ENCODE results near the gene SNX9. TPM values are rescaled to one million over a fixed set of nuclear protein-coding genes. Genes with fewer than 3 reads are reported as not detected.
A peak's percentile ranks its signal among the peaks of the same experiment; 100 is the strongest.

SNX9 gene
- total and polyA plus RNA-seq, 5 donors from 2014 or later, result 16.4 to 31.6 (median 21.0) TPM

DNA sequence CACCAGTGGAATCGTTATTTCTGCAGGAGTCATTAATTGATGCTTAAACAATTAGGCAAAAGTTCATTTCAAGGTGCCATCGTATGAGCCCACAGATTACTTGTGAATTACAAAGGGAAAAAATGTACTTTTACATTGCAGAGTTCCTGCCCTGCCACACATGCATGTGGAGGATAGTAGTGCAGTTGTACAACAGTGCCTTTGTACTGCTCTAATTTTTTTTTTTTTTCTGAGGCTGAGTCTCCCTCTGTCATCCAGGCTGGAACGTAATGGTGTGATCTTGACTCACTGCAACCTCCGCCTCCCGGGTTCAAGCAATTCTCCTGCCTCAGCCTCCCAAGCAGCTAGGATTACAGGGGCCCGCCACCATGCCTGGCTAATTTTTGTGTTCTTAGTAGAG lies 132.6 kb downstream of the SNX9 start:
- H3K9me3 ChIP-seq (ENCODE audit: control insufficient read depth in 2 of 2, low read length in 2 of 2), result peaks cover 14 to 25% of the 10 kb centered on the region in 2 experiments
- H3K27me3 Mint-ChIP-seq, result peaks cover 22% of the 10 kb centered on the region
- no peak overlapping the region for H3K4me3 Mint-ChIP-seq
- no peak for ATAC-seq (ENCODE audit: low read depth in 2 of 2)
- peaks cover 0 to 29% (median 7%) of the 10 kb centered on the region in 7 donors for H3K9me3 Mint-ChIP-seq
- no peaks in the 10 kb centered on the region for H3K36me3 Mint-ChIP-seq
- no peak overlapping the region for H3K27ac Mint-ChIP-seq
- no peaks in the 10 kb centered on the region for H3K4me1 ChIP-seq (ENCODE audit: control insufficient read depth, insufficient read depth, low read length, poor library complexity, severe bottlenecking)
- no peak overlapping the region for H3K27ac ChIP-seq (ENCODE audit: insufficient read depth, low read length, poor library complexity, severe bottlenecking)
- no peaks in the 10 kb centered on the region for H3K36me3 ChIP-seq (ENCODE audit: control insufficient read depth, insufficient read depth, low read length)
- DNase-seq, result no peak
- peaks cover 2% of the 10 kb centered on the region for H3K27me3 ChIP-seq (ENCODE audit: control insufficient read depth, insufficient read depth, low read length)
- no peak overlapping the region for H3K4me3 ChIP-seq (ENCODE audit: low read depth, low read length)
- H3K4me1 Mint-ChIP-seq, result no peaks in the 10 kb centered on the region

DNA sequence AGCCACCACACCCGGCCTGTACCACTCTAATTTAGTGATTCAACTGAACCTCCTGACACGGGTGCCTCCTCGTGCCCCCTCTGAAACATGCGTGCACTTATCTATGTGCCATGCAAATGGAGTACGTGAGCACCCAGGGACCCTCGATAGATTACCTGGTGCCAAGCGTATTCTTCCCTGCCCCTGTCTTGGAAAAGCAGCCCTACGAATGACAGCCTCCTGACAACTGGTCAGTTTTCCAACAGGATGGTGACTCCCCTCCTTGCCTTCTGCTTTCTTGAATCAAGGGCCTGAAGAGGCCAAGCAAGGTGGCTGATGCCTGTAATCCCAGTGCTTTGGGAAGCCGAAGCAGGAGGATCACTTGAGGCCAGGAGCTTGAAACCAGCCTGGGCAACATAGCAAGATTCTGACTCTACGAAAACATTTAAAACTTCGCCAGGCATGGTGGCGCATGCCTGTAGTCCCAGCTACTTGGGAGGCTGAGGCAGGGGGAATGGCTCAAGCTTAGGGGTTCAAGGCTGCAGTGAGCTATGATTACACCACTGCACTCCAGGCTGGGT lies 133.2 kb downstream of the SNX9 start:
- peaks cover 22% of the 10 kb centered on the region for H3K27me3 Mint-ChIP-seq
- H3K9me3 Mint-ChIP-seq, result peaks cover 0 to 25% (median 7%) of the 10 kb centered on the region in 7 donors
- no peak overlapping the region for H3K4me3 Mint-ChIP-seq
- H3K36me3 Mint-ChIP-seq, result no peaks in the 10 kb centered on the region
- no peak for ATAC-seq (ENCODE audit: low read depth in 2 of 2)
- no peak overlapping the region for H3K27ac Mint-ChIP-seq
- no peak for DNase-seq
- no peaks in the 10 kb centered on the region for H3K36me3 ChIP-seq (ENCODE audit: control insufficient read depth, insufficient read depth, low read length)
- peaks cover 0 to 5% (median 0%) of the 10 kb centered on the region in 4 donors for H3K4me1 Mint-ChIP-seq
- no peak overlapping the region for H3K4me3 ChIP-seq (ENCODE audit: low read depth, low read length)
- H3K9me3 ChIP-seq (ENCODE audit: control insufficient read depth in 2 of 2, low read length in 2 of 2), result peaks cover 14 to 25% of the 10 kb centered on the region in 2 experiments
- peaks cover under 1% of the 10 kb centered on the region for H3K27me3 ChIP-seq (ENCODE audit: control insufficient read depth, insufficient read depth, low read length)
- no peak overlapping the region for H3K27ac ChIP-seq (ENCODE audit: insufficient read depth, low read length, poor library complexity, severe bottlenecking)
- no peaks in the 10 kb centered on the region for H3K4me1 ChIP-seq (ENCODE audit: control insufficient read depth, insufficient read depth, low read length, poor library complexity, severe bottlenecking)

DNA sequence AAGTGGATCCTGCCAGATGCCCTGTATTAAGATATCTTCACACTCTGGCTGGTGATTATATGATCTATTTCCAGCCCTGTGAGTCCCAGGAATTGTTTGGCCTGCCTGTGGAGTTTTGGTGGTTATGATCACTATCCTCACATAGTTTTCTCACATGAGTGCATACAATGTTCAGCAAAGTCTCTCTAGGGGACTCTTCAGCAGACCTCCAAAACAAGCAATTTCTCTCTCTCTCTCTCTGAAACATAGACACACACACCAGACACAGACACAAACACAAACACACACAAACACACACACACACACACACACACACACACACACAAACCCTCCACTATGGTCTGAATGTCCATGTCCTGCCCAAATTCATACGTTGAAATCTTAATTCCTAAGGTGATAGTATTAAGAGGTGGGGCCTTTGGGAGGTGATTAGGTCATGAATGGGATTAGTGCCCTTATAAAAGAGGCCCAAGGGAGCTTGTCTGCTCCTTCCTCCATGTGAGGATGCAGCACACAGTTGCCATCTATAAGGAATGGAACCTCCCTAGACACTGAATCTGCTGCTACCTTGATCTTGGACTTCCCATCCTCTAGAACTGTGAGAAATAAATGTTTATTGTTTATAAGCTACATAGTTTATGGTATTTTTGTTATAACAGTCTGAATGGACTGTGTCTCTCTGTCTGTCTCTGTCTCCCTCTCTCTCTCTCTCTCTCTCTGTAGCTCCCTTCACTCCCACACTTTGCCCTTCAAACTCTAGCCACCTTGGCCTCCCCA lies 136.6 kb downstream of the SNX9 start:
- ATAC-seq (ENCODE audit: low read depth in 2 of 2), result no peak
- peaks cover 5 to 20% (median 12%) of the 10 kb centered on the region in 4 donors for H3K4me1 Mint-ChIP-seq
- no peak for DNase-seq
- H3K27me3 Mint-ChIP-seq, result peaks cover 7% of the 10 kb centered on the region
- Histone ChIP-seq H3K27me3 (ENCODE audit: control insufficient read depth, insufficient read depth, low read length) (no peaks in the 10 kb centered on the region), H3K4me3 (ENCODE audit: low read depth, low read length) (no peak overlapping the region), H3K27ac (ENCODE audit: insufficient read depth, low read length, poor library complexity, severe bottlenecking) (no peak overlapping the region), H3K4me1 (ENCODE audit: control insufficient read depth, insufficient read depth, low read length, poor library complexity, severe bottlenecking) (peaks cover 8% of the 10 kb centered on the region), H3K9me3 (ENCODE audit: control insufficient read depth in 2 of 2, low read length in 2 of 2) (peaks cover 14 to 25% of the 10 kb centered on the region in 2 experiments), H3K36me3 (ENCODE audit: control insufficient read depth, insufficient read depth, low read length) (no peaks in the 10 kb centered on the region)
- H3K9me3 Mint-ChIP-seq, result peaks cover 0 to 24% (median 7%) of the 10 kb centered on the region in 7 donors
- H3K27ac Mint-ChIP-seq, result no peak overlapping the region
- peak overlapping the region in 1 of 4 donors; percentile 7 for H3K4me3 Mint-ChIP-seq
- H3K36me3 Mint-ChIP-seq, result no peaks in the 10 kb centered on the region

DNA sequence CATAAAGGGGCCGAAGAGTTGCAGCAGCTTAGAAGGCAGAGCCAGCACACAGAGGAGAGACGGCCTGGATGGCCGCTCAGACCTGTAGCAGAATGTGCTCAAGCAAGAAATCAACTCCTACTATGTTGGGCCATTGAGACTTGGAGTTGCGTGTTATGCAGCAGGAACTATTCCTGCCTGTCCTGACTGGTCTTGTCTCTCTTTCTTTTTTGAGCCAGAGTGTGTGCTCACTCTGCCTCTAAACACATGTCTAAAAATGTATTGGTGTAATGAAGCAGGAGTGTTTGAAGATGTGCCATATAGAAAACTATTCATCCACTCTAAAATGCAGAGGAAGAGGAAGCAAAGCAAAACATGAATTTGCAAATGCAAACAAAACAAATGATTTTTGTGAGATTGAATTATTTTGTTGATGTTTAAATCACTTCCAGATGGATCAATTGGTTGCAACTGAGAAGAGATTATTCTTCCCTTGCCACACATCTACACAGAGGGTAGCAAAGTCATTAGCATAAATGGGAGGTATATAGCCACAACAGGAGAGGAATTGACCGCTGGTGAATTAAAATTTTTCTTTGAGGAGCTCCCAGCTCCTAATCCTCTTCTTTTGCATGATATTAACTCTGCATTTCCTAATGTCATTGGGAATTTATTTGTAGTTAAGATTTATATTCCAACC lies 138.2 kb downstream of the SNX9 start:
- peaks cover 13% of the 10 kb centered on the region for H3K27me3 Mint-ChIP-seq
- H3K4me1 ChIP-seq (ENCODE audit: control insufficient read depth, insufficient read depth, low read length, poor library complexity, severe bottlenecking), result peaks cover 8% of the 10 kb centered on the region
- peaks cover 0 to 24% (median 7%) of the 10 kb centered on the region in 7 donors for H3K9me3 Mint-ChIP-seq
- no peak overlapping the region for H3K27ac ChIP-seq (ENCODE audit: insufficient read depth, low read length, poor library complexity, severe bottlenecking)
- no peaks in the 10 kb centered on the region for H3K36me3 ChIP-seq (ENCODE audit: control insufficient read depth, insufficient read depth, low read length)
- ATAC-seq (ENCODE audit: low read depth in 2 of 2), result no peak
- no peak overlapping the region for H3K4me3 ChIP-seq (ENCODE audit: low read depth, low read length)
- peaks cover 14 to 25% of the 10 kb centered on the region in 2 experiments for H3K9me3 ChIP-seq (ENCODE audit: control insufficient read depth in 2 of 2, low read length in 2 of 2)
- H3K4me1 Mint-ChIP-seq, result peaks cover 5 to 20% (median 12%) of the 10 kb centered on the region in 4 donors
- no peaks in the 10 kb centered on the region for H3K36me3 Mint-ChIP-seq
- H3K27ac Mint-ChIP-seq, result no peak overlapping the region
- no peaks in the 10 kb centered on the region for H3K27me3 ChIP-seq (ENCODE audit: control insufficient read depth, insufficient read depth, low read length)
- no peak for DNase-seq
- H3K4me3 Mint-ChIP-seq, result no peak overlapping the region

DNA sequence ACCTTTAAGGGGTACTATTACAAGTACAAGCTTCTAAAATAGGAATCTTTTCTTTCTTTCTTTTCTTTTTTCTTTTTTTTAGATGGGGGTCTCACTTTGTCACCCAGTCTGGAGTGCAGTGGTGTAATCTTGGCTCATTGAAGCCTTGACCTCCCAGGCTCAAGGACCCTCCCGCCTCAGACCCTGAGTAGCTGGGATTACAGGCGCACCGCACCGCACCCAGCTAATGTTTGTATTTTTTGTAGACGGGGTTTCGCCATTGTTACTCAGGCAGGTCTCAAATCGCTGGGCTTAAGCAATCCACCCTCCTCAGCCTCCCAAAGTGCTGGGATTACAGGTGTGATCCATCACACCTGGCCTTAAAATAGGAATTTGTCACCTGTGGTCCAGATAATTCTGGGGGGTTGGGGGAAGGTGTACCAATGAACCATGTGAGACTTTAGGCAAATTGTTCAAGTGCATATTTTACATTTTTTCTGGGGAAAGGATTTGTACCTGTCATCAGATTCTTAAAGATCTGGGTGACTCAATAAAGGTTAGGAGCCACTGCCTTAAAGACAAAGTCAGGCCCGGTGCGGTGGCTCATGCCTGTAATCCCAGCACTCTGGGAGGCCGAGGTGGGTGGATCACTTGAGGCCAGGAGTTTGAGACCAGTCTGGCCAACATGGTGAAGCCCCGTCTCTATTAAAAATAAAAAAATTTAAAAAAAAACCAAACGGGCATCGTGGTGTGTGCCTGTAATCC lies 139.0 kb downstream of the SNX9 start:
- no peaks in the 10 kb centered on the region for H3K36me3 ChIP-seq (ENCODE audit: control insufficient read depth, insufficient read depth, low read length)
- no peak for ATAC-seq (ENCODE audit: low read depth in 2 of 2)
- H3K27ac ChIP-seq (ENCODE audit: insufficient read depth, low read length, poor library complexity, severe bottlenecking), result no peak overlapping the region
- peaks cover 8% of the 10 kb centered on the region for H3K4me1 ChIP-seq (ENCODE audit: control insufficient read depth, insufficient read depth, low read length, poor library complexity, severe bottlenecking)
- H3K27me3 ChIP-seq (ENCODE audit: control insufficient read depth, insufficient read depth, low read length), result no peaks in the 10 kb centered on the region
- no peak for DNase-seq
- H3K27me3 Mint-ChIP-seq, result peaks cover 13% of the 10 kb centered on the region
- peak overlapping the region in 2 of 3 donors; percentile 72 to 76 for H3K27ac Mint-ChIP-seq
- peaks cover 14 to 25% of the 10 kb centered on the region in 2 experiments for H3K9me3 ChIP-seq (ENCODE audit: control insufficient read depth in 2 of 2, low read length in 2 of 2)
- peak overlapping the region in 2 of 4 donors; percentile 8 to 69 for H3K4me3 Mint-ChIP-seq
- peaks cover 0 to 24% (median 7%) of the 10 kb centered on the region in 7 donors for H3K9me3 Mint-ChIP-seq
- no peak overlapping the region for H3K4me3 ChIP-seq (ENCODE audit: low read depth, low read length)
- H3K4me1 Mint-ChIP-seq, result peaks cover 5 to 20% (median 12%) of the 10 kb centered on the region in 4 donors
- H3K36me3 Mint-ChIP-seq, result no peaks in the 10 kb centered on the region

DNA sequence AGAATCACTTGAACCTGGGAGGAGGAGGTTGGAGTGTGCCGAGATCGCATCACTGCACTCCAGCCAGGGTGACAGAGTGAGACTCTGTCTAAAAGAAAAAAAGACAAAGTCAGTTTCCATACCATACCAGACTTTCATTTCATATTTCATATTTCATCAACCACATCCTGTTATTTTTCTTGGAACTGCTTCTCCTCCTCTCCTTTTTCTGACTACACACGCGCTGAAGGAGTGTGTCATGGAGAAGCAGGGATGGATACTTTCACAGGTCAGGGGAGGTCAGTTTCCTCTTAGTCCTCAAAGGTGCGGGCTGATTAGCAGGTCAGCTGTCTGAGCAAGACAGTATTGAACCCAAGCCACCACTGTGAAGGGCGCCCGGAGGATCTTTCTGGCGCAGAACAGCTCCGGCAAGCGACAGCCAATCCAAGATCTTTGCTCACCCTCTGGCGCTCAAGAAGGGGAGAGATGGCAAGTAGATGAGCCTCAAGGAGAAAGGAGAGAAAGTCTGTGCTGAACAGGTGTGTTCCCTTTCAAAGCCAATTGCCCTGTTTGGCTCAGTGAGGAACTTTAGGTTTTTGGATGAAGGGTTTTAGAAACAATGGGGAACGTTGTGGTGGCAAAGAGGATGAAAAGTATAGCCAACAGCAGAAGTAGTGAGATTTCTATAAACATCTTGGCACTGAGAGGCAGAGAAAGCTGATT lies 139.7 kb downstream of the SNX9 start:
- no peaks in the 10 kb centered on the region for H3K36me3 Mint-ChIP-seq

DNA sequence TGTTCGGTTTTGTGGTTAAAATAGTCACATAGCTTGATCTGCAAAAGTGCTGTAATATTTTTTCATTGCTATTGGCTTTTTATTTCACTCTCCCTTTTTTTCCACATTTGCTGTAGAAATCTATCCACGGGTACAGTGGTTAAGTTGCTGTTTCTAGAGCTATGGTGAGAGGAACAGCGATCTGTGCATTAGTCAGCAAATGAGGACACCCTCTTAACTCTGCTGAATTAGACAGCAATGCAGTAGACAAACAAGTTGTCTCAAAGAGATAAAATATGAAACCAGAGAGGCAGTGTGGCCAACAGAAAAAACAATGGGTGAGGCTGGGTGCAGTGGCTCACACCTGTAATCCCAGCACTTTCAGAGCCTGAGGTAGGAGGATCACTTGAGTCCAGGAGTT lies 141.1 kb downstream of the SNX9 start:
- DNase-seq (peak in 1 of 3 donors; percentile 47), ATAC-seq (ENCODE audit: low read depth in 2 of 2) (no peak)
- no peaks in the 10 kb centered on the region for H3K36me3 ChIP-seq (ENCODE audit: control insufficient read depth, insufficient read depth, low read length)
- peaks cover 4 to 9% of the 10 kb centered on the region in 2 experiments for H3K9me3 ChIP-seq (ENCODE audit: control insufficient read depth in 2 of 2, low read length in 2 of 2)
- peaks cover 5 to 20% (median 12%) of the 10 kb centered on the region in 4 donors for H3K4me1 Mint-ChIP-seq
- H3K9me3 Mint-ChIP-seq, result peaks cover 0 to 12% (median 3%) of the 10 kb centered on the region in 7 donors
- H3K4me3 Mint-ChIP-seq, result no peak overlapping the region
- H3K36me3 Mint-ChIP-seq, result no peaks in the 10 kb centered on the region
- H3K27ac ChIP-seq (ENCODE audit: insufficient read depth, low read length, poor library complexity, severe bottlenecking), result no peak overlapping the region
- H3K4me1 ChIP-seq (ENCODE audit: control insufficient read depth, insufficient read depth, low read length, poor library complexity, severe bottlenecking), result peaks cover 8% of the 10 kb centered on the region
- no peaks in the 10 kb centered on the region for H3K27me3 ChIP-seq (ENCODE audit: control insufficient read depth, insufficient read depth, low read length)
- peaks cover 13% of the 10 kb centered on the region for H3K27me3 Mint-ChIP-seq
- peak overlapping the region in 1 of 3 donors; percentile 32 for H3K27ac Mint-ChIP-seq
- no peak overlapping the region for H3K4me3 ChIP-seq (ENCODE audit: low read depth, low read length)

More for the DNA sequence above, 139.7 kb downstream of the SNX9 start:
- Mint-ChIP-seq H3K4me3 (peak overlapping the region; percentile 42 to 69 (median 60)), H3K27me3 (peaks cover 13% of the 10 kb centered on the region), H3K9me3 (peaks cover 0 to 24% (median 7%) of the 10 kb centered on the region in 7 donors), H3K27ac (peak overlapping the region; percentile 5 to 76 (median 72)), H3K4me1 (peaks cover 5 to 20% (median 12%) of the 10 kb centered on the region in 4 donors)
- Histone ChIP-seq H3K4me3 (ENCODE audit: low read depth, low read length) (no peak overlapping the region), H3K36me3 (ENCODE audit: control insufficient read depth, insufficient read depth, low read length) (no peaks in the 10 kb centered on the region), H3K4me1 (ENCODE audit: control insufficient read depth, insufficient read depth, low read length, poor library complexity, severe bottlenecking) (peaks cover 8% of the 10 kb centered on the region), H3K27me3 (ENCODE audit: control insufficient read depth, insufficient read depth, low read length) (no peaks in the 10 kb centered on the region), H3K27ac (ENCODE audit: insufficient read depth, low read length, poor library complexity, severe bottlenecking) (no peak overlapping the region), H3K9me3 (ENCODE audit: control insufficient read depth in 2 of 2, low read length in 2 of 2) (peaks cover 14 to 22% of the 10 kb centered on the region in 2 experiments)
- peak; percentile 53 to 60 for ATAC-seq (ENCODE audit: low read depth in 2 of 2)
- peak in 1 of 3 donors; percentile 75 for DNase-seq

Data from CD4-positive, CD25-positive, alpha-beta regulatory T cell (primary cell).